Gastroesophageal sphincter (tissue), 3 donors: ENCODE data around the gene MYO7A.

Experiments
- POLR2A ChIP-seq, 2 donors: fragments of 450-650 bp; IDR thresholded peaks; one replicate each; pipeline ENCODE4 v1.6.1; 2017; ENCODE audit warnings: antibody characterized with exemption in 2 of 2, mild to moderate bottlenecking in 2 of 2, moderate library complexity in 1 of 2
- POLR2AphosphoS5 ChIP-seq: sonication (generic); formaldehyde crosslinking; IDR thresholded peaks from one replicate; pipeline ENCODE4 v1.6.1; 2017; ENCODE audit warnings: antibody characterized with exemption
- TF ChIP-seq, protein P1 (sequence below), 4 experiments: fragments of 200-600 bp in 2 of 4; fragments of 450-650 bp in 2 of 4; sonication (generic) in 1 of 4; IDR thresholded peaks; one replicate each; pipeline ENCODE4 v1.5.1; 2017 to 2019; ENCODE audit warnings: antibody characterized with exemption in 4 of 4, mild to moderate bottlenecking in 2 of 4, moderate library complexity in 2 of 4

- TF ChIP-seq POLR2A (IDR thresholded peaks at IDR 0.05) (no peak), POLR2AphosphoS5 (no peak)
- TF ChIP-seq, protein P1, sequence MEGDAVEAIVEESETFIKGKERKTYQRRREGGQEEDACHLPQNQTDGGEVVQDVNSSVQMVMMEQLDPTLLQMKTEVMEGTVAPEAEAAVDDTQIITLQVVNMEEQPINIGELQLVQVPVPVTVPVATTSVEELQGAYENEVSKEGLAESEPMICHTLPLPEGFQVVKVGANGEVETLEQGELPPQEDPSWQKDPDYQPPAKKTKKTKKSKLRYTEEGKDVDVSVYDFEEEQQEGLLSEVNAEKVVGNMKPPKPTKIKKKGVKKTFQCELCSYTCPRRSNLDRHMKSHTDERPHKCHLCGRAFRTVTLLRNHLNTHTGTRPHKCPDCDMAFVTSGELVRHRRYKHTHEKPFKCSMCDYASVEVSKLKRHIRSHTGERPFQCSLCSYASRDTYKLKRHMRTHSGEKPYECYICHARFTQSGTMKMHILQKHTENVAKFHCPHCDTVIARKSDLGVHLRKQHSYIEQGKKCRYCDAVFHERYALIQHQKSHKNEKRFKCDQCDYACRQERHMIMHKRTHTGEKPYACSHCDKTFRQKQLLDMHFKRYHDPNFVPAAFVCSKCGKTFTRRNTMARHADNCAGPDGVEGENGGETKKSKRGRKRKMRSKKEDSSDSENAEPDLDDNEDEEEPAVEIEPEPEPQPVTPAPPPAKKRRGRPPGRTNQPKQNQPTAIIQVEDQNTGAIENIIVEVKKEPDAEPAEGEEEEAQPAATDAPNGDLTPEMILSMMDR (IDR thresholded peaks at IDR 0.05) = no peak
Observed at GRCh38 chr11:77129842-77130756, 2.1 kb downstream of the MYO7A start.
